ENCODE results near the gene LCMT1.
"Not testable (repeated sequence)": the region's sequence is repeated elsewhere in the genome, so short reads cannot be mapped to it uniquely, and the experiment has no call there.

LCMT1 gene

GRCh38 chr16:25111403-25112166 lies at the start of gene LCMT1:
TSS of gene LCMT1 (plus strand) at chr16:25111742. CDS start at chr16:25111884, 142 bp downstream.
- TF ChIP-seq CTCF (IDR thresholded peaks at IDR 0.05; ENCODE audit: low read depth, low read length) = no peak
- peak within 1 kb of the TSS; percentile 99 for H3K4me3 ChIP-seq (replicated peaks in 1 of 2; ENCODE audit: low read depth in 2 of 2, low read length in 2 of 2)
- peak; percentile 98 to 99 for DNase-seq (ENCODE audit: low read depth in 2 of 2)

GRCh38 chr16:25063102-25063501 lies 48.4 kb upstream of the LCMT1 start:
- no peak overlapping the region for H3K4me3 ChIP-seq (replicated peaks in 1 of 2; ENCODE audit: low read depth in 2 of 2, low read length in 2 of 2)
- TF ChIP-seq CTCF (IDR thresholded peaks at IDR 0.05; ENCODE audit: low read depth, low read length) = no peak
- DNase-seq (ENCODE audit: low read depth in 2 of 2) = no peak

GRCh38 chr16:25063865-25064264 lies 47.7 kb upstream of the LCMT1 start:
- peak; percentile 57 to 60 for DNase-seq (ENCODE audit: low read depth in 2 of 2)
- no peak for TF ChIP-seq CTCF (IDR thresholded peaks at IDR 0.05; ENCODE audit: low read depth, low read length)
- H3K4me3 ChIP-seq (replicated peaks in 1 of 2; ENCODE audit: low read depth in 2 of 2, low read length in 2 of 2) = no peak overlapping the region

GRCh38 chr16:25064281-25064680 lies 47.3 kb upstream of the LCMT1 start:
- not testable (repeated sequence) for DNase-seq (ENCODE audit: low read depth in 2 of 2); H3K4me3 ChIP-seq (replicated peaks in 1 of 2; ENCODE audit: low read depth in 2 of 2, low read length in 2 of 2)

- no peak for TF ChIP-seq CTCF (IDR thresholded peaks at IDR 0.05; ENCODE audit: low read depth, low read length)
- H3K4me3 ChIP-seq (replicated peaks in 1 of 2; ENCODE audit: low read depth in 2 of 2, low read length in 2 of 2) = no peak overlapping the region
- DNase-seq (ENCODE audit: low read depth in 2 of 2) = peak in 1 of 2 donors; percentile 29
Measured at GRCh38 chr16:25064937-25065336, 46.6 kb upstream of the LCMT1 start.

GRCh38 chr16:25065899-25066298 lies 45.6 kb upstream of the LCMT1 start:
- TF ChIP-seq CTCF (IDR thresholded peaks at IDR 0.05; ENCODE audit: low read depth, low read length) = no peak
- no peak for DNase-seq (ENCODE audit: low read depth in 2 of 2)
- no peak overlapping the region for H3K4me3 ChIP-seq (replicated peaks in 1 of 2; ENCODE audit: low read depth in 2 of 2, low read length in 2 of 2)

GRCh38 chr16:25066426-25066746 lies 45.2 kb upstream of the LCMT1 start:
- peak overlapping the region; percentile 17 to 70 for H3K4me3 ChIP-seq (replicated peaks in 1 of 2; ENCODE audit: low read depth in 2 of 2, low read length in 2 of 2)
- no peak for DNase-seq (ENCODE audit: low read depth in 2 of 2)
- no peak for TF ChIP-seq CTCF (IDR thresholded peaks at IDR 0.05; ENCODE audit: low read depth, low read length)
